GM18502 (cell line): Measurements from ENCODE around the gene CALM3.

Source experiments
- ATAC-seq: cut with Tn5 transposase; IDR thresholded peaks from one replicate; pipeline ENCODE4 v1.9.1; 2021; ENCODE audit warnings: mild to moderate bottlenecking; ENCODE audit not compliant: unreplicated experiment, poor library complexity

CALM3 gene

DNA sequence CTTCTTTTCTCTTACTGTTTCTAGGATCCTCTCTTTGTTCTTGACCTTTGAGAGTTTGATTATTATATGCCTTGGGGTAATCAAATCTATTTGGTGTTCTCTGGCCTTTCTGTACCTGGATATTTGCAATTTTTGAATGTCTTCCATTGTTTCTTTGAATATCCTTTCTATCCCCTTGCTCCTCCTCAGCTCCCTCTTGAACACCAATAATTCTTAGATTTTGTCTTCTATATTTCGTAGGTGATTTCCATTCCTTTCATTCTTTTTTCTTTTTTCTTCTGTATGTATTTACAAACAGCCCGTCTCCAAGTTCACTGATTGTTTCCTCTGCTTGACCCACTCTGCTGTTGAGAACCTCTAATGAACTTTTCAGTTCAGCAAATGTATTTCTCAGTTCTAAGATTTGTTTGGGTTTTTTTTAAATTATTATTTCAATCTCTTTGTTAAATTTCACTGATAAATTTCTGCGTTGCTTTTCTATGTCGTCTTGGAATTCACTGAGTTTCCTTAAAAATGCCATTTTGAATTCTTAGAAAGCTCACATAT, 2.7 kb upstream of the CALM3 start:
- no peak for ATAC-seq

DNA sequence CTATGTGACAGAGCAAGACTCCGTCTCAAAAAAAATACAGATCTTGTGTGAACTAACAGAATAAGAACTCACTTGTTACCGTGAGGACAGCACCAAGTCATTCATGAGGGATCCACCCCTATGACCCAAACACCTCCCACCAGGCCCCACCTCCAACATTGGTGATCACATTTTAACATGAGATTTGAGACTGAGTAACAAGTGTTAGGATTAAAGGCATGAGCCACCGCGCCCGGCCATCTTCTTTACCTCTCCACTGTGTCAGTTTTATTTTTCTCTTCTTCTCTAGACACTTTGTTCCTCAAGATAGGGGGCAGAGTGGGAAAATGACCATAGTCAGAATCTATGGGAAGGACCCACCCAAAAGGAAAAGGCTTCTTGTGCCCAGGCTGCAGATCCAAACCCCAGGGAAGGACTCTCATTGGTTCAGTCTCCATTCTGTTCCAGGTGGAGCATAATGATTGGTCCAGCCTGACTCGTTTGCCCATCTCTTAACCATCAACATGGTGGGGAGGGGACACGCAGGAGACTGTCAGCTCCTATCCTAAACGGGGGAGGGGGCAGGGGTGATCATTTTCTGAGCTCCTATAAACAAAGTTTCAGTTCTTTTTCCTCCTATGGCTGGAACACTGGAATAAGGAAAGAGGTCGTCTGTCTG, 1.3 kb upstream of the CALM3 start:
- no peak for ATAC-seq

DNA sequence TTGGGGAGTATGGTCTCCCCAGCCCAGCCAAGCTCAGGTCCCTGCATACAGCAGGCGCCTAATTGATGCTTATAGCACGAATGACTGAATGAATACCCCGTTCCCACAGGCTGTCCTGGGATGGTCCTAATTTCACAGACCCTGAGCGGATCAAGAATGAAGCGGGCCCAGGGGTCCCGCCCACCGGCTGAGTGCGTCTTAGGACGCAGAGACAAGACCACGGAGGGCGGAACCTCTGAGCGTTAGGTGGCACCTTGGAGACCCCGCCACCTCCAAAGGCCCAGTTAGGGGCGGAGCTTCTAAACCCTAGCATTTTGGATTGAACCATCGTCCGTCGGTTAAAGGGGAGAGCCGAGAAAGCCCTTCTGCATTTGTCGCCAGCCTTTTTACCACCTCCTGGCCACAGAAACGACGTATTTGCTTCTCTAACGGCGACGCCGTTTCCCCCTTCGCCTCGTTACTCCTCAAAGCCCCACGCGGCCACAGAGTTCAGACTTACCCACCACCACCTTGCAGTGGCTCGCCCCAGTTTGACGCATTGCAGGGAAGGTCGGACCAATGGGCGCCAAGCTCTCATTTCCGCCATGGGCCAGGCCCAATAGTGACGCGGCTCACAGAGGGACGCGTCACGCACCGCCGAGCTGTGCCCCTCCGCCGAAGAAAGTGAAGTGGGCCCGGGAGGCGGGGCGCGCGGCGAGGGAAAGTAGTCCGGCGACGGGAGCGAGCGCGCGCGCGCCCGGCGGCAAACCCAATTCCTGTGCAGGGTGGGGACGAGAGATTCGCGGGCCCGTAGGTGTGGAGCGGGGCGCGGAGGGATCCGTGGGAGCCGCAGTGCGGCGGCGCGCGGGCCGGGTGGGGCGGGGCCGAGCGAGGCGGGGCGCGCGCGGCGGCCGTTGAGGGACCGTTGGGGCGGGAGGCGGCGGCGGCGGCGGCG, 479 bp upstream of the CALM3 start:
- peak; percentile 82 for ATAC-seq

DNA sequence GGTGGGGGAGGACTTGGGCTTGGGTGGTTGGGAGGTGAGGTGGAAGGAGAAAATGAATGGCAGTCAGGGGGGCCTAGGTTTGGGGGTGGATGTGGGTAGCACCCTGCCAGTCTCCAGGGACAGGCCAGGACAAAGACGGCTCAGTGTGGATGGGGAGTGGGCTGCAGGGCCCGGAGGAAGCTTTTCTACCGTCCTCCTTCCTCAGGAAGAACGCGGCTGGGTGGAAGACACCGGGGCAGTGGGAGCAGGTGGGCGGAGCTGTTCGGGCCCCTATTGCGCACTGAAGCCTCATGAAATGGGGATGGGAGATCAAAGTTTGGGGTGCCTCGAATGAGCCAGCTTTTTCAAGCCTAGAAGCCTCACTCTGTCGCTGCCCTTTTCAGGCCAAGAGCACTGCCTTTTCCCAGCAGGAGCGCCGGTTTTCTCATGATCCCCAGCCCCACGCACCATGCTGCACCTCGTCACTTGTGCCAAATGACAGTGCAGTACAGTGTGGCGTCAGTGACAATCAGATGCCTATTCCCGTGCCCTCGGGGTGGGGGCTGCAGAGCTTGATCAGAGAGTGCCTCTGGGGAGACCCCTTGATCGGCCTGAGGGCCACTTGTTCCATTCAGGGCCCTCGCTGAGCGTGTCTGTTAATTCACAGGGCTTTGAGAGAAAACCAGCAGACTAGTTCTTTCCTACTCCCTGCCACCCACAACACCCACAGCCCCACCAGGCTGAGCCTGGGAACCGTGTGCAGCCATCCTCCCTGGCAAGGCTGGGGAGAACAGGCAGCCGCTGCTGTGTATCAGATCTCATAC, 1.5 kb downstream of the CALM3 start:
- no peak for ATAC-seq

DNA sequence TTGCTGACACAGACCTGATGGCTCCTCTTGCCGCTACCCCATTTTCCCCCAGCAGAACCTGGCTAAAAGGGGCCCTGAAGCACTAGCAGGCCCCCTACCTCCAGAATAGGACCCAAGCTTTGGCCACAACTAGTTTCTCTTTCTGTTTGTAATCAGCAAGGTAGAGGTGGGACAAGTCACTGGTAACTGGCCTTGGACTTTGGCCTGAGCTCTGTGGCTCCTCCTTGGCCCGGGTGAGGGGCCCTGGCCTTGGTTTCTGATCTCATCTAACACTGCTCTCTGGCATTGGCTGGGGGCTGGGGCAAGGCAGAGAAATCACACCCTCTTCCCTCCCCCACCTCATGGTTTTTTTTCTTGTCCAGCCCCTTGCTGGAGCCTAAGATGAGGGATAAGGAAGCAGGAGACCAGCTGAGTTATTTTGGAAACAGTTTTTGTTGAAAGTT, 2.1 kb downstream of the CALM3 start:
- no peak for ATAC-seq

DNA sequence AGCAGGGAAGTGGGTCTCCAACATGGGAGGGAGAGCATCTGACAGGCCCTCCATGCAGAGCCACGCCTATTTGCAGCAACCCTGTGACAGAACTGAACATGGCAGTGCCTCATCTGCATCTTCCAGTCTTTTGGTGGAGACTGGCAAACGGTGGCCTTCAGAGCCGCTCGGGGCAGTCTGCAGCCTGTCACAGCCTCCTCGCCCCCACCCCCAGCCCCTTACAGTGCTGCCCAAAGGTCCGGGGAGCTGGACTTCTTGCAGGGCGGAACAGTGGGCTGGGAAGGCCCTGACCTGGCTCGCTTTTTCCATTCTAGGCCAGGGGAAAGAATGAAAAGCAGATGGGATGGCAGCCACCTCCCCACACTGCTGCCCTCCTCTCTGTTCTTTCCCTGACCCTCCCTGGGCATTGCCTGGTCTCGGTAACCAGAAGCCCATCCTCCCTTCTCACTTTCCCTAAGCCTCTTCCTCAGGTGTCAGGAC, 2.7 kb downstream of the CALM3 start:
- ATAC-seq = no peak

DNA sequence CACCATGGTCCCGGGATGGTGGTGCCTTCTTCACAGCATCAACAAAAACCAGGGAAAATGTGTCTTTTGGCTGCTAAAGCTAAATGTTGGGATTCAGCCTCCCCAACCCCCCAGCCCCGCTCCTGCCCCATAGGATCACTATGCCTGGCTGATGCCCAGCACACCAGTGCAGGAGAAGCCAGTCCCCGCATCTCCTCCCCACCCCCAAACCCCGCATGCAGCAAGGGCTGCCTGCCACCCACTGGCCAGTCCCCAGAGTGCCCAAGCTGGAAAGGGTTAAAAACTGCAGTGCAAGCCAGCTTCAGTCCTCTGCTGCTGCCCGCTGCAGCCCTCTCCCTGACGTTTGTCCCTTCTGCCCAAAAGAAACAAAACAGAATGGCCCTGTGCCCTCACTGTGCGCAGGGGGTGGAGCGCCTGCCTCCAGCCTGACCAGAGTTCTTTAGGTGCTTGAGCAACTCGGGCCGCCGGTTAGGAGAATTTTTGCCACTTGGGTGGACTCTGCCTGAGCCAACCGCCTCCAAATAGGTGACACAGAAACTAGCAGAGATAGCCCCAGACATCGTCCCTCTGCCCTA, 3.7 kb downstream of the CALM3 start:
- ATAC-seq = no peak

DNA sequence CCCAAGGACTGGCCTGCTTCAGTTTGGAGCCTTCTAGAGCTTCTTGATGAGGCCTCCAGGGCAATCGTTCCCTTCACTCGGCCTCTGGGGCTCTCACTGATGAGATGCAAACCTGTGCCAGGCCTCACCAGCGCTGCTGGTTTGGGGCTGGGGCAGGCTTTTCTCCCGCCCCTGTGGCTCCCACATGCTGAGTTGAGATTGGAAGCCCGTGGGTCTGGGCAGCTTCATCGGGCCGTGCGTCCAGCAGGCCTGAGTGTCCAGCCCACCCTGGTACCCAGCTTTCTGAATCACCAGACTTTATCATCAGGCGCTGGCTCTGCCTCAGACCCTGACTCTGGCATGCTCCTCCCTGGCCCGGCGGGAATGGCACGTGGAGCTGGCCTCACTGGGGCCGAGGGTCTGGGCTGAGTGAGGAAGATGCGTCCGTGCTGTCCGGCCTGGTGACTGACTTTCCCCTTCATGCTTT, 4.3 kb downstream of the CALM3 start:
- no peak for ATAC-seq

DNA sequence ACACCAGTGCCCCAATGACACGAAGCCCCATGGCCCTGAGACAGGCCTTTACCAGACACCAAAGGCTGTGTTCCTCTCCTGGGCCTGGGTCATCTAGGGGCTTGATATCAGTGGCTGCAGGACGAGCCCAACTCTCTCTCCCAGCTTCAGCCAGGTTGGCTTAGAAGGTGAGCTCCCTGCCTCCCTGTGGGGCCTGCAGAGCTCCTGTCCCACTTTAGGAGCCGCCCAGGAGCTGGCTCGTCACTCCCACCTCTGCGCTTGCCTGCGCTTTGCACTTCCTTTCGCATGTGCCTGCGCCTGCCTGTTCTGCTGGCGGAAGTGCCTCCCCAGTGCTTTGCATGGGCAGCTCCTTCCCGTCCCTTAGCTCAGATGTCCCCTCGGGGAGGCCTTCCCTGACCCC, 4.9 kb downstream of the CALM3 start:
- ATAC-seq = no peak

DNA sequence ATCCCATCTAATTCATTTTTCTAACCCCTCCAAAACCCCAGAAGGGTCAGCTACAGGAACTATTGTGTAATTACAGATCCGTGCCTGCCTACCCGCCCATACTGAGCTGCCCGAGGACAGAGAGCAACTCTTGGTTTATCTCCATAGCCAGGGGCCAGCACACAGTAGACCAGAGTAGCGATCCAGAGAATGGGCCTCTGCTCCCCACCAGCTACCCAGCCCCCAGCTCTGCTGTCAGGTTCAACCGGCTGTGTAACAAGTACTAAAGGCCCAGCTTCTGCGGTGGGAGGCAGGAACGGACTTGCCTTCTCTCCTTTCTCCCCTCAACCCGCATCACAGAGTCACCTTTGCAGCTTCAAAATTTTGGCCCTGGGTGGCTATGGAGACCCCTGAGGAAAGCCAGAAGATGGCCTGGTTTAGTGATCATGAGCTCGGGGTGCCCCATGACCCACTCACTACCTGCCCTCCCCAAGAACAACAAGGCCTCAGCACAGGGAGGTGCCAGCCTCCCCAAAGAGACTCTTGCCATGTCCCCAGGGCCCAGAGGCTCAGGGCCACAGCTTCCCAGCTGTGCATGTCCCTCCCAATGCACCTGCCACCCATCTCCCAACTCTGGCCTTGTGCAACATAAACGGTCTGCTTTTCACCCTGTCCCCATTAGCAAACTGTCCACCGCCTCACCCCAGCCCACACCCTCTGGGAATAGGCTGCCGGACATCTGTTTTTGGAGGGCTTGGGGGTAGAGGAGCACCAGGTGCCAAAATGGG, 5.7 kb downstream of the CALM3 start:
- no peak for ATAC-seq

DNA sequence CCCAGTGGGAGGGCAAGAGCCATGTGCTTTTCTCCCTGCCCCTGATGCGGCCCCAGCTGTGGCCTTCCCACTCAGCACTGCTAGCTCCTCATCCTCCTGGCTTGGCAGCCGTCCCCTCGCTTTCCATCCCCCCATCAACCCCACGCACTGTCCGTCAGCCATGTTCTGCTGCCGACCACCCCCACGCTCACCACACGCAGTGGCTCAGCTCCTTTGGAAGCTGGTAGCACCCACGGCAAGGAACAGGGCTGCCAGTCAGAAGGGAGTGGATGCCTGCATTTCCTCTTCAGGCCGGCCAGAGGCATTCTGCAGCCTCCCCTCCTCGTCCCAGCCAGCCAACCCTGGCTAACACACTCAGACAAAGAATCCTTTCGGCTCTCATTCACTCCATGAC, 6.3 kb downstream of the CALM3 start:
- ATAC-seq = no peak

DNA sequence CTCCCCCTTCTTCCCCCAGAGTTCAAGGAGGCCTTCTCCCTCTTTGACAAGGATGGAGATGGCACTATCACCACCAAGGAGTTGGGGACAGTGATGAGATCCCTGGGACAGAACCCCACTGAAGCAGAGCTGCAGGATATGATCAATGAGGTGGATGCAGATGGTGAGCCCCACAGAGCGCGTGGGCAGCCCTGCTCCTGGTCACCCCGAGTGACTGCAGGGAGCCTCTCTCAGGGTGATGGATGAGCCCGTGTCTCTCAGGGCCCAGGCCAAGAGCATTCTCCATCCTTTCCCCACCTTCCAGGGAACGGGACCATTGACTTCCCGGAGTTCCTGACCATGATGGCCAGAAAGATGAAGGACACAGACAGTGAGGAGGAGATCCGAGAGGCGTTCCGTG, 7.0 kb downstream of the CALM3 start:
- ATAC-seq = no peak

DNA sequence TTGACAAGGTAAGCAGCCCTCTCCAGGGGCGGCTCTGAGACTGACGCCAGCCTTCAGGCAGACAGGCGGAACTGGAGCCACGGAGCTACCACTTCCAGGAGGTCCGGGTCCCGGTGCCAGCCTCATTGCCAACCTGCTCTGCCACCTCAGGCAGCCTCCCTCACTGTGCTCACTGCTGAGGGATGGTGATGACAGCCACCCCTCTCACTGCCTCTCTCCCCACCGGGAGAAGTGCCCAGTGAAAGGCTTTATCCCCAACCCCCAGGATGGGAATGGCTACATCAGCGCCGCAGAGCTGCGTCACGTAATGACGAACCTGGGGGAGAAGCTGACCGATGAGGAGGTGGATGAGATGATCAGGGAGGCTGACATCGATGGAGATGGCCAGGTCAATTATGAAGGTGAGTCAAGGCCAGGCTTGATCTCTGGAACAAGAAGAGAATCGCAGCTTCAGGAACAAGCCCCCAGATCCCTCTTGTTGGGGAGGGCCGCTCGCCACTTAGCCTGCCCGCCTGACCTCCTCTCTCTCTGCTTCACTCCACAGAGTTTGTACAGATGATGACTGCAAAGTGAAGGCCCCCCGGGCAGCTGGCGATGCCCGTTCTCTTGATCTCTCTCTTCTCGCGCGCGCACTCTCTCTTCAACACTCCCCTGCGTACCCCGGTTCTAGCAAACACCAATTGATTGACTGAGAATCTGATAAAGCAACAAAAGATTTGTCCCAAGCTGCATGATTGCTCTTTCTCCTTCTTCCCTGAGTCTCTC, 7.6 kb downstream of the CALM3 start:
- ATAC-seq = no peak

DNA sequence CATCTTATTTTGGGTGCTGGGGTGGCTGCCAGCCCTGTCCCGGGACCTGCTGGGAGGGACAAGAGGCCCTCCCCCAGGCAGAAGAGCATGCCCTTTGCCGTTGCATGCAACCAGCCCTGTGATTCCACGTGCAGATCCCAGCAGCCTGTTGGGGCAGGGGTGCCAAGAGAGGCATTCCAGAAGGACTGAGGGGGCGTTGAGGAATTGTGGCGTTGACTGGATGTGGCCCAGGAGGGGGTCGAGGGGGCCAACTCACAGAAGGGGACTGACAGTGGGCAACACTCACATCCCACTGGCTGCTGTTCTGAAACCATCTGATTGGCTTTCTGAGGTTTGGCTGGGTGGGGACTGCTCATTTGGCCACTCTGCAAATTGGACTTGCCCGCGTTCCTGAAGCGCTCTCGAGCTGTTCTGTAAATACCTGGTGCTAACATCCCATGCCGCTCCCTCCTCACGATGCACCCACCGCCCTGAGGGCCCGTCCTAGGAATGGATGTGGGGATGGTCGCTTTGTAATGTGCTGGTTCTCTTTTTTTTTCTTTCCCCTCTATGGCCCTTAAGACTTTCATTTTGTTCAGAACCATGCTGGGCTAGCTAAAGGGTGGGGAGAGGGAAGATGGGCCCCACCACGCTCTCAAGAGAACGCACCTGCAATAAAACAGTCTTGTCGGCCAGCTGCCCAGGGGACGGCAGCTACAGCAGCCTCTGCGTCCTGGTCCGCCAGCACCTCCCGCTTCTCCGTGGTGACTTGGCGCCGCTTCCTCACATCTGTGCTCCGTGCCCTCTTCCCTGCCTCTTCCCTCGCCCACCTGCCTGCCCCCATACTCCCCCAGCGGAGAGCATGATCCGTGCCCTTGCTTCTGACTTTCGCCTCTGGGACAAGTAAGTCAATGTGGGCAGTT, 8.6 kb downstream of the CALM3 start:
- no peak for ATAC-seq

DNA sequence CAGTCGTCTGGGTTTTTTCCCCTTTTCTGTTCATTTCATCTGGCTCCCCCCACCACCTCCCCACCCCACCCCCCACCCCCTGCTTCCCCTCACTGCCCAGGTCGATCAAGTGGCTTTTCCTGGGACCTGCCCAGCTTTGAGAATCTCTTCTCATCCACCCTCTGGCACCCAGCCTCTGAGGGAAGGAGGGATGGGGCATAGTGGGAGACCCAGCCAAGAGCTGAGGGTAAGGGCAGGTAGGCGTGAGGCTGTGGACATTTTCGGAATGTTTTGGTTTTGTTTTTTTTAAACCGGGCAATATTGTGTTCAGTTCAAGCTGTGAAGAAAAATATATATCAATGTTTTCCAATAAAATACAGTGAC, 9.3 kb downstream of the CALM3 start:
- no peak for ATAC-seq

DNA sequence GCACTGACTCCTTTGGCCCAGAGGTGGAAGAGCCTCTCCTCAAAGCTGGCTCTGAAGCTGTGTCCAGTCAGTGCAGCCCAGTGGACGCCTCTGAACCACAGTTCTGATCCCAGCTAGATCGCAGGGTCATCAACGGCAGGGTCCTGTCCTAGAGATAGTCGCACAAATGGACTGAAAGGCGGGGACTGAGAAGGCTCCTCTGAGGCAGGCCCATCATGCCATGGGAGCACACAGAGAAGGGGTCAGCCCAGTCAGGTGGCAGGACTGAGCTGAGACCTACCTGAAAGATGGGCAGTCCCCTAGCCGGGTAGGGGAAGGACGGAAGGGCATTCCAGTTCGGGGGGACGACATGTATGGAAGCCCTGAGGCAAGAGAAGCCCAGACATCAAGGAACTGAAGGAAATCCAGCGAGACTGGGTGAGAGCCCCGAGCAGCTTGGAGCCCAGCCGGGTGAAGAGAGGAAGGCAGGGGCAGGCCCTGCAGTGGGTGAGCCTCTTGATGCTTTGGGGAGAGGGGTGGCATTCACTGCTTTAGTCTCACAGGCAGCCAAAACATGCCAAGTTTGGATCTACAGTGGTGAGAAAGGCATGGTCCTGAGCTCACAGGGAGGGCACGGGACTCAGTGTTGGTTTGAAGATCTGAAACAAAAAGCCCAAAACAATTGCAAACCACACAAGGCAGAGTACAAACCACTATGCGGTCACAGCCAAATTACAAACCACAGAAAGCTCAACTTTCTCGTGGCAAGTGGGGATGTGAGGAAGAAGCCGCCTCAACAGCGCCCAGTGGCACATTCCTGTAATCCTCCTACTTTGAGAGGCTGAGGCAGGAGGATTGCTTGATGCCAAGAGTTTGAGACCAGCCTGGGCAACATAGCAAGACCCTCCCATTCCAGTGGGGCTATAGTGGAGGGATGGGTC, 10.0 kb downstream of the CALM3 start:
- no peak for ATAC-seq

DNA sequence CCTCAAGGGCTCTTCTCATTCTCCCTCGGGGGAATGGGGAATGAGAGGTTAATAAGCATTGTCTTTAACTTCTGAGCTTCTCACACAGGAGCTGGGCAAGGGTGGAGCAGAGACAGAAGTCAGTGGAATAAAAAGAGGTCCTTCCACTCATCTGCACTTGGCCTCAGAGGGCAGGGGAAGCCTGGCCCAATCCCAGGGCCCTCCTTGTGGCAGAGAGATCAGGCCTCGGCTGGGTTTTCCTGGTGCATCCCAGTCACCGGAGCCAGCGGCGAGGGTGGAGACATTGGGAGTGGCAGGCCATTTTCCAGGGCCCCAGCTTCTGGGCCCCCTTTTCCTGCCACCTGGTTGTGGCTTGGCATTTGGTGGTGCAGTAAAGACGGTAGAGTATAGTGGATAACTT, 10.6 kb downstream of the CALM3 start:
- no peak for ATAC-seq
